A172 (cell line): ENCODE data around the gene NXN. TPM values are rescaled to one million over a fixed set of nuclear protein-coding genes. Genes with fewer than 3 reads are reported as not detected.
"Not testable (repeated sequence)": the region's sequence is repeated elsewhere in the genome, so short reads cannot be mapped to it uniquely, and the experiment has no call there.

Experiments
- DNase-seq: peaks from one replicate; pipeline ENCODE4 v3.0.0-alpha.2; 2015; ENCODE audit warnings: low spot score
- total RNA-seq: library from RNA; depleted of rRNA; stranded (reverse); fragments of >200 nt; shearing (Covaris generic); gene quantifications from 2 replicates; pipeline ENCODE4 v1.2.3, GENCODE V29; 2014

The NXN gene
- total RNA-seq, 1 experiment from 2014 or later: 7.2 TPM

DNA sequence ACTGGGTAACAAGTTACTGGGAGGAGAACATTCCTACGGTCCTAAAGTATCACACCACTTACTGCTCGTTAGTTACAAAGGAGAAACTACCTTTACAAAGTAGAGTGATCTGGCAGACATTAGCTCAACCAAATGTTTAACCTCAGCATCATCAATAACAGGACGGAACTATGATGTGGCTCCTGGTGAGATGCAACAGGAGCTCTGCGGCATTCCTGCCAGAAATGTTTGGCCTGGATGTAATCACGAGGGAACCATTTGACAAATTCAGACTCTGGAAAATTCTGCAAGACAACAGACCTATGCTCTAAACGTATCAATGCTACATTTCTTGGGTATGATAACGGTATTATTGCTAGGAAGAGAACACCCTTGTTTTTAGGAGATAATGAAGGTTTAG, 117.0 kb downstream of the NXN start:
- no peak for DNase-seq

DNA sequence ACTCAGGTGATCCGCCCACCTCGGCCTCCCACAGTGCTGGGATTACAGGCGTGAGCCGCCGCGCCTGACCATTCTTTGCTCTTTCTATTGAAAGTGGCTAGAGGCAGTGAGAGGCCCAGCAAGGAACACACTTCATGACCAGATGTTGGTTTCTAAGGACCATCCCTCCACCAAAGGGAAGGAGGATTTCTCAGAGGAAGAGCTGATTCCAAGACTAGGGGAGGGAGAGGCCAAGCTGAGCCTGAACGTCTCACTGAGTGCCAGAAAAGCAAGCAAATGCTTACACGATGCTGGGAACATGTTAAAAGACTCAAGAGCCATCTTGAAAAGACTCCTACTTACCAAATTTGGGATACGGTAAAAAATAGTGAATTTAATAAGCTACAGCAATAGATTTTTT, 118.2 kb downstream of the NXN start:
- DNase-seq: no peak

DNA sequence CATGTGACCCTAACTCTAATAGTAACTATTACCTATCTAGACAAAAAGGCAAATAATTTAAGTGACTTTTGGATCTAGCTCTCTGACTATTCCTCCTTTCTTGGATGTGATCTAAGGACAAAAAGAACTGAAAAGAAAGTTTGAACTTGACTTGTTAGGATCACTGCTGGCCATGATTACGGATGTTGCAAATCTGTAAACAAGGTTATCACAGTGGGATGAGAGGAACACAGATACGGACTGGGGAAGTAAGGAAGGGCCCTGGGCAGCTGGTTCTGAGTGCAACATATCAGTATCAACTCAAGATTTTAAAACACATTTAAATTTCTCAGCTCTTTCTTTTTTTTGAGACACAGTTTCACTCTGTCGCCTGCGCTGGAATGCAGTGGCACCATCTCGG, 118.8 kb downstream of the NXN start:
- DNase-seq: no peak

DNA sequence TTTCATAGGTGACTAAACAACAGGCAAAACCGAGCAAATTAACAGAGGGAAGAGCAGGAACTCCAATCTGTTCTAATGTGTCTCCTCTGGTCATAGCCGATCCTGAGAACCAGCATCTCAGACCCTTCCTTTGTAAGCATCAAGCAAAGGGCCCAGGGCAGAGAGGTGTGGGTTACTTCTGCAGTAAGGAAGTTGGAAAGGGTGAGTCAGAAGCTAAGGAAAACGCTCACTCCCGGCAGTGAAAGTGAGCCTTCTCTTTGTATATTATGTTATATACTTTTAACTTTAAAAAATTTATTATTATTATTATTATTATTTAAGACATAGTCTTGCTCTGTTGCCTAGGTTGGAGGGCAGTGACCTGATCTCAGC, 119.8 kb downstream of the NXN start:
- no peak for DNase-seq

DNA sequence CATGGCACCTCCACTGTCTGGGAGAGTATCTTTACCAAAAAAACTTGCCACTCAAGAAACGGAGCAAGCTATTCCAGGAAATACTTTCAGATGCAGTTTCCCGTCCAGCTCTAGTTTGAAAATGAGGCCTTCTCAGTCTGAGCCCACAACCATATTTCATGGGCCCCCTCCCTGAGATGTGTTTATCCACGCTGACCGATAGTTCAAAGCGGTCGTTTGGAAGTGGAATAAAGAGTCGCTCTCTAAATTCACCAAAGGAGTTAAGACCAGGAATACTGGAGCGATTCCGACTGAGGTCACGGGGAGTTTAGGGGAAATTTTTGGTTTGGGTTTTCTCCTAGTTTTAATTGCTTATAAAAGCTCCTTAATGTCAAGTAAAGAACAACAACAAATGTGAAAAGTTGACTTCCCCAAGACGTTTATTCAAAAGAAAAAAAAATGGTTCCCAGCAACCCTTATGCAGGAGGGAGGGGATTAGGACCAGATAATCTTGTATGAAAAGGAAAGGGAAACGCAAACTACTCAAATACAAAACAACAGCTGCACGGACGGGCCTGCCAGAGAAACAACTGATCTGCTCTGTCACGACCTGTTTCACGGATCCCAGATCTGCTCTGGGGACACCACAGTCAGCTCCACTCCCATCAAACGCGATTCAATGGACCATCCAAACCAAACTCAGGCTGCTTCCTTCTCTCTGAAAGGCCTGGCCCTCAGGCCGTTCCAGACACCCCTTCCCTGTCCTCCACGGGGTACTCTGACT, 120.3 kb downstream of the NXN start:
- DNase-seq: no peak

DNA sequence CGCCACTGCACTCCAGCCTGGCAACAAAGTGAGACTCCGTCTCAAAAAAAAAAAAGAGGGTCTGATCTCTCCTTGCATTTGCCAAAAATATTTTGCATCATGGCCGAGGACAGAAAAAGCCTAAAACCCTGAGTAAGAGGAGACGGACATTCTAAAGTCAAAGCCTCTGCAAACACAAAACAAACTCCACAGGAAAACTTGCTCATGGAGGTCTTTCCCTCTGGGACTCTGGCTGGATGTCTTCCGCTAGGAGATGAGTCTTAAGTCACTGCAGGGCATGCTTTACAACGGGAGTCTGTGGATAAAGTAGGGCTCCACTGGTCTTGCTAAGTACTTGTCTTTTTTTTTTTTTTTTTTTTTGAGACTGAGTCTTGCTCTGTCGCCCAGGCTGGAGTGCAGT, 123.4 kb downstream of the NXN start:
- DNase-seq: no peak

DNA sequence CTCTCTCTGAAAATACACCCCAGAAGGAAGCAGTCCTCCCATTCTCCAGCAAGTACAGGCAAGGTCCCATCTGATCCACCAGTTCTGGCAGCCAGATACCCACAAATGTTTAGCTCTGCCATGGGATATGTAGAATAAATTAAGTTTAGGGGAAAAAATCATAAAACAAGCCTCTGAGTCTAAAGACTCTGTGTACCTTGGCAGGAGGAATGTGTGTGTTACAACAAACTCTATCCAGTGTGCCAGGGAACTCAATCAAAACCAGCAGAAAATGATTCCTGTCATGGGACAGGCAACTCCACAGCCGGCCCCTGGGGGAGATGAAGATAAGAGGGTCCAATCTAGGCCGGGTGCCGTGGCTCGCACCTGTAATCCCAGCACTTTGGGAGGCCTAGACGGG, 124.0 kb downstream of the NXN start:
- no peak for DNase-seq

DNA sequence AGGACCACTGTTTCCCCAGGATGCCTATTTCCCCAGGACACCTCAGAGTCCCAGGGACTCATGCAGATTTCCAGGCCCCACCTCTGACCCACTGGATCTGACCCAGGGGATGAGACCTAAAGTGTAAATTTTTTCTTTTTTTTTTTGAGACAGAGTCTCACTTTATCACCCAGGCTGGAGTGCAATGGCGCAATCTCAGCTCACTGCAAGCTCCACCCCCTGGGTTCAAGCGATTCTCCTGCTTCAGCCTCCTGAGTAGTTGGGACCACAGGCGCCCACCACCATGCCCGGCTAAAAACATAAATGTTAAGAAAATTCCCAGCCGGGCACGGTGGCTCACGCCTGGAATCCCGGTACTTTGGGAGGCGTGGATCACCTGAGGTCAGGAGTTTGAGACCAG, 126.7 kb downstream of the NXN start:
- not testable (repeated sequence) for DNase-seq

DNA sequence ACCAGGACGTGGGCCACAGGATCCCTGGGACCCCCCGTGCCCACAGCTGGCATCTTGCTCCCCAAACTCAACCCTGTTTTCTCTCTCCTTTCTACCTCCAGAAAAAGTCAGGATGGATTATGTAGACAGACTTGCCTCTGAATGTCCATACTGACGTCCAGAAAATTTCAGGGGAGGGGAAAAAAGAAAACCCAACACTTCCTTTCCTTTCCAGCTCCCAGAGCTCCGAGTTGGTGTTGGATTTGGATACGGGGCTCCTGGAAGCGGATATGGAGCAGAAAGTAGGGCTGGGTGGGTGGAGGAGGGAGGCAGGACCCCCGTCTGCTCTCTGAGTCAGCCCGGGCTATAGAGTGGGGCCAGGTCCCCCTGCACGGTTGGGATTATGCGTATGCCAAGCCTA, 127.2 kb downstream of the NXN start:
- no peak for DNase-seq

DNA sequence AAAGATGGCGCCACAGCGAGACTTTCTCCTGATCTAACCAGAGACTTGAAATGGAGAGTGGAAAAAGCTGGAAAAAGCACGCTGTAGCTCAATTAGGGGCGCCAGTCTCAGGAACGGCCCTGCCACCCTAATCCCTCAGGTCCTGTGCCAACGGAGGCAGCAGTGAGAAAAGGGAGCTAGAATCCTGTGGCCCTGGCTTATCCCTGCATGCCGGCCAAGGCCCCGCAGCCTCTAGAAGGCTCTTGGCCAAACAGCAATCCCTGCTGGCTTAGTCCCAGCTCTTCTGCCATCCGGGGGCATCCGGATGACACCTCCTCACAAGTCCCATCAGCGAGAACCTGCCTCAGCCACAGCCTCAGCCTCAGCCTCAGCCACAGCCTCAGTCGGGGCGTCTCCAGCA, 127.7 kb downstream of the NXN start:
- no peak for DNase-seq

DNA sequence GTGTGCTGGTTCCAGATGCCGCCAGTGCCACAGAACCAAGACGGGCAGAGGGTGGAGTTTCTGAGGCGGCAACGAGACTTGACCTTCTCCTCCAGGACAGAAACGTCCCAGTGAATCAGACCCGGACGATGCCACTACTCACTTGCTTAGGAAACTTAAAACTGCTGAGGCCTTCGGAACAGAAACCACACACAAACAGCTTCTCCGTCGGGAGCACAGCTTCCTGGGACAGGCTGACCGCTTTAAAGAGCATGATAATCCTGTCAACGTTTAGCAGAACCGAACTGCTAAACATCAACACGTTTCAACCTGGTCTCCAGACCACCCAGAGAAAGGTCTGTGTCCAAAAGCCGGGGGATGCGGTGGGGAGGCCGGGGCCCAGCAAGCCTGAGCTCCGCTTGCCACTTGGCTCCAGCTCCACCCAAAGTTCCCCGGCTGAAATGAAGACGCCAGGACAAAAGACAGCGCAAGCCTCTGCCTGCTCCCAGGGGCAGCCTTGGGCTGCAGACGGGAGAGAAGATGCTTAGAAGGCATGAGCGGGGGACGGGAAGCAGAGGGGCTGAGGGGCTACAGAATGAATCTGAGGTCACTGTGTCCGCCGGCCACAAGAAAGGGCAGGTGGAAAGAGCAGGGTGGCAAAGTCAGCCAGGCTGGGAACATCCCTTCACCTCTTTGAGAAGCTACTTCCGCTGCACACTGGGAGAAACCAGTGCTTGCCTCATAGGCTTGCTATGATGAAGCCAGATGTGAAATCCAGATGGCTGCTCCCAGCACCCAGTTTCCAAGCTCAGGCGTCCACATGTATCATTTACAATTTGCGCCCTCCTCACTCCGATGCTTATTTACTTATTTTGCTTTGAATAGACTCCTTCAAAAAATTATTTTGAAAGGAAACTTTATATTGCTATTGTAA, 128.5 kb downstream of the NXN start:
- no peak for DNase-seq

DNA sequence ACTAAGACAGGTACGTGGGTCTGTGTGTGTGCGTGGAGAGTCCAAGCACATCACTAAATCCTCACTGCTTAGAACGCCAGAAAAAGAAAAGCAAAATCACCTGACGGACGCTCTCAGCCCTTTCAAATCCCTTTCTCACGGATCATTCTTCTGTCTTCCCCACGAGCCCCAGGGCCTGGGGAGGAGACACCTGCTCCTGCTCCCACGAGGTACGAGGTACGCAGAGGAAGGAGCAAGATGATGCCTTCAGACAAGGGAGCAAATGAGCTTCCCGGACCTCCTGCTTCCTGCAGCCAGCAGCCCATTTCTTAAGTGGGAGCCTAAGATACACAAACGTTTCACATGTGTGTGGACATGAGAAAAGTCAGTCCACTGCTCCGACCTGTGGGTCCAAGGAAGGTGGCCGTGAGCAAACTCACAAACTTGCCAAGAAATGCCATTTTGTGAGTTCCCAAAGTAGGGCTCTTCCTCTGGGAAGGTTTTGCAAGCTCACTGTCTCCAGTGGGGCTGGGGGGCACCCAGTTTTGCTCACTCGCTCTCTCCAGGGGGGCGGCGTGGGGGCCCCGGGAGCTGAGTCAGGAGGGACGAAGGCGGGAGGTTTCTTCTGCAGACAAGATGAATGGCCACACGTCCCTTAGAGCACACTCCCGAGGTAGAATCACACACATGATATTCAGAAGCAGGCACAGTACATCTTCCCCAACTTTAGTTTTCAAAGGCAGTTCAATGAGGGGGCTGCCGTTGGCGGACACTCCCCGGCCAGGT, 129.3 kb downstream of the NXN start:
- DNase-seq: no peak

DNA sequence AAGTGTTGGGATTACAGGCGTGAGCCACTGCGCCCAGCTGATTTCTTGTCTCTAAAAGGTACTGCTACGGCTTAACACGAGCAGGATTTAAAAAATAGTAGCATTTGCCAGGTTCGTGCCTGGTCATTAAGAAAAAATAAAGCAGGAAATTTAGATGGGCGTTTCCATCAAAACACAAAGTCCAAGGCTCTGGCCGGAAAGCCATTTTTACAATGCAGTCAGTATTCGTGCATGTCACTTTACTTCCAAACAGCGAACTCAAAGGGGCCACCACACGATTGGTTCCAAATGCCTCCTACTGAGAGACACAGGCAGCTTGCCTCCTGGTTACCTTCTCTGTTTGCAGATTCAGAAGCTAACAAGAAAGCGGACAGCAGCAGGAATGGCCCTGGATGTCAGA, 131.2 kb downstream of the NXN start:
- DNase-seq: no peak

DNA sequence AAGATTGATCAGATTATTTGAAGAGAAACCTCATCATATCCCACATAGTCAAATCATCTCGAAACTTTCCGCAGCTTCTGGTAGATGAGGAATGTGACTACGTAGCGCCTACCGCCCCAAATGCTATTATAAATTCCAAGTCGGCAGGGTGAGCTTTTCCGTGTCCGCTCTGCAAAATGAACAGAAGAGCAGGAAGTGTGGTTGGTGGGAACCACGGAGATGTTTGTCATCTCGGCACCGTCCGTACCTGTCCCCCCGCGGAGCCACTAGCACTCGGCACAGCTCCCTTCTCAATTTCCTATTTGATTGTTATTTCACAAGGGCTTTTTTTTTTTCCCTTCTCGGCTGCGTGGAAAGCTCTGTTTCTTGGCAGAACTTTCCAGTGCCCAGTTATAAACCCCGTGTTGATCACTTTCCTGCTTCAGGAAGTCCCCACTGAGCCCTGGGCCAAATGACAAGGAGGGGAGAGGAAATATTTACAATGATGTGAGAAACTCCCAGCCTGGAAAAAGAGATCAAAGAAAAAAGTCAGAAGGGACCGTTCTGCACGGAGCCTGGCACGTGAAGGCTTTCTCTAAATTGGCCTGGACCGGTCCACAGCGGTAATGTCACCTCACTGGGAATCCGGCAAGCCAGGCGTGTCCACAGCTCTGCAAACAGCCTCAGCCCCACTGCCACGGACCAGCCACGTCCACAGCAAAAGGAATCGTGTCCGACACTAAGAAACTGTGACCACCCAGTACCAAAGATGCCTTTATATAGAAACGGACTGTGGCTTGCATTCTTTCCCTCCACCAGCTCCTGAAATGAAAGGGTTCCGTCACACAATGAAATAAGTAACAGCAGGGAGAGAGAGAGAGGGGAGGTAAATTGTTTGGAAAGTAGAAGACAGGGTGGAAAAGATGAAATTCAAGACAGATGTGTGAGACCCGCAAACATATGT, 132.4 kb downstream of the NXN start:
- DNase-seq: no peak

DNA sequence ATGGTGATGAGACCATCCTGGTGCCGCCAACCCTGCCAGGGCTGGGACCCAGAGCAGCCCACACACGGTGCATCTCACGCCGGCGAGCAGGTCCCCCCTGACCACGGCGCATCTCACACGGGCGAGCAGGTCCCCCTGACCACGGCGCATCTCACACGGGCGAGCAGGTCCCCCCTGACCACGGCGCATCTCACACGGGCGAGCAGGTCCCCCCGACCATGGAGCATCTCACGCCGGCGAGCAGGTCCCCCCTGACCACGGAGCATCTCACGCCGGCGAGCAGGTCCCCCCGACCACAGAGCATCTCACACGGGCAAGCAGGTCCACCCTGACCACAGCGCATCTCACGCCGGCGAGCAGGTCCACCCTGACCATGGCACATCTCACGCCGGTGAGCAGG, 138.3 kb downstream of the NXN start:
- no peak for DNase-seq

DNA sequence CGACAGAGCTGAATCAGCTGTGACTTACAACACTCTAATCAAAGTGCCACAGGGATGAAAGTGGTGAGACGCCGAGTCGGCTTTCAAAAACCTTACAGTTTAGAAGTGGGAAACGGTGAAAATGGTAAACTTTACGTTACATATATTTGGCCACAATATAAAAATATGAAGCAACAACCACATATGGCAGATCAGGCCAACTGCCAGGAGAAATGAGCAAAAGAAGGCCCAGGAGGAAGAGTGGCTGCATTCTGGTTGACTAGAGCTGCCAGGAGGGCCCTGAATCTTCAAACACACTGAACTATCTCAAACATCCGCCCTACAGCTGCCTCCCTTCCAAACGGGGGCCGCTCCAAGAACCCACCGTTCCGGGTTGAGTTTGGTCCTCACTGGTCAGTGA, 141.1 kb downstream of the NXN start:
- no peak for DNase-seq

DNA sequence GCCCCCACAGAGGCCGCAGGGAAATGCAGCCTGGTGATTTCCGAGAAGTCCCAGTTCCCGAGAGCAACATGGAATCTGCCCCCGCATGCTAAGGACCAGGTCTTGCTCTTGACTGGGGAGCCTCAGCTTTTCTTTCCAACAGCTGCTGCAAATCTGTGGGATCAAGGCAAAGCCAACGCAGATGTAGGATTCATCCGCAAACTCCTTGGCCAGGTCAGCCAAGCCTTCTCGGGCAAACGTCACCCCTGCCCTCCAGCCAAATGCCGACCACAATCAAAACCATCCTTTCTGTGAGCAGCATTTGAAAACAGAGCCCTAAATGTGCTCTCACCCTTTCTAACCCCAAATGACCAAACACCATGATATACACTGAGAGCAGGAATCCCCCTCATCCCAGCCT, 143.4 kb downstream of the NXN start:
- DNase-seq: no peak

DNA sequence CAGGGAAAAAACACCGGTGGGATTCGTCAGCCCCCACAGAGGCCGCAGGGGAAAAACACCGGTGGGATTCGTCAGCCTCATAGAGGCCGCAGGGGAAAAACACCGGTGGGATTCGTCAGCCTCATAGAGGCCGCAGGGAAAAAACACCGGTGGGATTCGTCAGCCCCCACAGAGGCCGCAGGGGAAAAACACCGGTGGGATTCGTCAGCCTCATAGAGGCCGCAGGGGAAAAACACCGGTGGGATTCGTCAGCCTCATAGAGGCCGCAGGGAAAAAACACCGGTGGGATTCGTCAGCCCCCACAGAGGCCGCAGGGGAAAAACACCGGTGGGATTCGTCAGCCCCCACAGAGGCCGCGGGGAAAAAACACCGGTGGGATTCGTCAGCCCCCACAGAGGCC, 143.9 kb downstream of the NXN start:
- DNase-seq: not testable (repeated sequence)

DNA sequence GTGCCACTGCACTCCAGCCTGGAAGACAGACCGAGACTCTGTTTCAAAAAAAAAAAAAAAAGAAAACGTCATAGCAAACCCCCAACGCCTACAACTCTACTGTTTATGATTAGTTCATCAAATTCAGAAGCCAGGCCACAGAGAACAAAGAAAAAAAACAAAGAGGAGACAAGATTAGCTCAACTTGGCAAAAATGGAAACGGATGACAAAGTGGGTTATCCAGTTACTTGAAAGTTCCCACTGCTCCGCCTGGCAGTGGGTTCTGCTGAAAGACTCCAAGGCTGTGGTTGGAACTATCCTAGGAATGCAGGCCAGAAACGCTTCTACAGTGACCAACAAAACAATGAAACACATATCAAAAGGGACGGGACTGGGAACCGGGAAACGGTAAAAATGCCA, 144.3 kb downstream of the NXN start:
- DNase-seq: peak; percentile 97

DNA sequence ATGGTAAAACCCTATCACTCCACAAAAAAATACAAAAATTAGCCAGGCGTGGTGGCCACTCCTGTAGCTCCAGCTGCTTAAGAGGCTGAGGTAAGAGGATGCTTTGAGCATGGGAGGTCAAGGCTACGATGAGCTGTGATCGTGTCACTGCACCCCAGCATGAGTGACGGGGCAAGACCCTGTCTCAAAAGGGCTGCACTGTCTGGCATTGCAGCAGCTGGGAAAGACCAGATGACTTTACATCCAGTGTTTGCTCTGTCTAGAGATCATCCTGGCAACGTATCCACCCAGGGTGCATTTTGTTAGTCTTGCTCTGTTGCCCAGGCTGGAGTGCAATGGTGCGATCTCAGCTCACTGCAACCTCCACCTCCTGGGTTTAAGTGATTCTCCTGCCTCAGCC, 145.4 kb downstream of the NXN start:
- no peak for DNase-seq

DNA sequence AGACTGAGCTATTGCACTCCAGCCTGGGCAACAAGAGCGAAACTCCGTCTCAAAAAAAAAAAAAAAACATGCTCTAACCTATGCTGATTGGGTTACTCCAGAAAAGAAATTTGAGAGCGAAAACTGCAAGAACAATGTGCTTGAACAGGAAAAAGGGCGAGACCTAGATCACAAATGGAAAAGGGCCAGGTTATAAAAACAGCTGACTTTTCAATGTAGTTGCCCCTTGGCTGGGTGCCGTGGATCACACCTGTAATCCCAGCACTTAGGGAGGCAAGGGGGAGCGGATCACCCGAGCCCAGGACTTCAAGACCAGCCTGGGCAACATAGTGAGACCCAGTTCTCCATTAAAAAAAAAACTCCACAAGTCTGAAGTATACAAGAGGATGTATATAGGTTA, 148.6 kb downstream of the NXN start:
- DNase-seq: no peak
